Fibroblast of skin of left quadriceps (primary cell): ENCODE data around the gene TUBB4B.

ENCODE experiments used
- DNase-seq, 2 experiments: peaks; one replicate each; pipeline ENCODE4 v3.0.0-alpha.2; 2013; ENCODE audit warnings: low read depth in 2 of 2

TUBB4B gene

GRCh38 chr9:137240841-137241489 is at the start of gene TUBB4B:
Gene TUBB4B, plus strand, starts transcription at chr9:137241287. Its CDS starts 74 bp downstream, at chr9:137241361.
- peak; percentile 100 for DNase-seq

- no peak for DNase-seq
These were observed 49.2 kb upstream of the TUBB4B start for GRCh38 chr9:137191691-137192447.

- no peak for DNase-seq
These were observed 48.7 kb upstream of the TUBB4B start for GRCh38 chr9:137192448-137192780.

GRCh38 chr9:137192859-137193258 is 48.2 kb upstream of the TUBB4B start:
- DNase-seq, result no peak

- no peak for DNase-seq
These were observed 47.3 kb upstream of the TUBB4B start for GRCh38 chr9:137193771-137194170.

- DNase-seq, result no peak
These were observed 46.7 kb upstream of the TUBB4B start for GRCh38 chr9:137194388-137194787.

GRCh38 chr9:137194909-137195308 is 46.2 kb upstream of the TUBB4B start:
- no peak for DNase-seq

- no peak for DNase-seq
These were observed 45.4 kb upstream of the TUBB4B start for GRCh38 chr9:137195525-137196220.

GRCh38 chr9:137198051-137198901 is 42.8 kb upstream of the TUBB4B start:
- DNase-seq, result no peak

GRCh38 chr9:137198902-137199283 is 42.2 kb upstream of the TUBB4B start:
- DNase-seq, result no peak

- DNase-seq, result no peak
These were observed 41.5 kb upstream of the TUBB4B start for GRCh38 chr9:137199411-137200121.

GRCh38 chr9:137200311-137201204 is 40.5 kb upstream of the TUBB4B start, which contains the start of gene TPRN:
Gene TPRN, minus strand, starts transcription at chr9:137200741. Its CDS starts 30 bp downstream, at chr9:137200711.
- peak; percentile 99 for DNase-seq

- no peak for DNase-seq
These were observed 39.8 kb upstream of the TUBB4B start for GRCh38 chr9:137201205-137201868.

- DNase-seq, result no peak
These were observed 38.1 kb upstream of the TUBB4B start for GRCh38 chr9:137202966-137203365.

- DNase-seq, result no peak
These were observed 36.4 kb upstream of the TUBB4B start for GRCh38 chr9:137204731-137205125.

GRCh38 chr9:137205126-137206069 is 35.7 kb upstream of the TUBB4B start, which contains the start of the genes NDOR1 and TMEM203:
Gene NDOR1, plus strand, starts transcription at chr9:137205700. Its CDS starts 78 bp downstream, at chr9:137205778.
Gene TMEM203, minus strand, starts transcription at chr9:137205648. Its CDS starts 234 bp downstream, at chr9:137205414.
- peak; percentile 57 to 58 for DNase-seq

- no peak for DNase-seq
These were observed 34.5 kb upstream of the TUBB4B start for GRCh38 chr9:137206602-137207001.

- no peak for DNase-seq
These were observed 29.6 kb upstream of the TUBB4B start for GRCh38 chr9:137211532-137211931.
